NCI-H460 (cell line): Measurements from ENCODE around the gene CNTNAP1. TPM values are rescaled to one million over a fixed set of nuclear protein-coding genes. Genes with fewer than 3 reads are reported as not detected.

Experiments used
- DNase-seq: peaks from one replicate; pipeline ENCODE4 v3.0.0-alpha.2; 2016; ENCODE audit warnings: low read depth; ENCODE audit errors: extremely low read depth
- total RNA-seq: library from RNA; depleted of rRNA; stranded (reverse); fragments of >200 nt; shearing (Covaris generic); gene quantifications from 2 replicates; pipeline ENCODE4 v1.2.3, GENCODE V29; 2014

CNTNAP1 gene
- total RNA-seq, 1 experiment from 2014 or later, result 6.7 TPM

DNA sequence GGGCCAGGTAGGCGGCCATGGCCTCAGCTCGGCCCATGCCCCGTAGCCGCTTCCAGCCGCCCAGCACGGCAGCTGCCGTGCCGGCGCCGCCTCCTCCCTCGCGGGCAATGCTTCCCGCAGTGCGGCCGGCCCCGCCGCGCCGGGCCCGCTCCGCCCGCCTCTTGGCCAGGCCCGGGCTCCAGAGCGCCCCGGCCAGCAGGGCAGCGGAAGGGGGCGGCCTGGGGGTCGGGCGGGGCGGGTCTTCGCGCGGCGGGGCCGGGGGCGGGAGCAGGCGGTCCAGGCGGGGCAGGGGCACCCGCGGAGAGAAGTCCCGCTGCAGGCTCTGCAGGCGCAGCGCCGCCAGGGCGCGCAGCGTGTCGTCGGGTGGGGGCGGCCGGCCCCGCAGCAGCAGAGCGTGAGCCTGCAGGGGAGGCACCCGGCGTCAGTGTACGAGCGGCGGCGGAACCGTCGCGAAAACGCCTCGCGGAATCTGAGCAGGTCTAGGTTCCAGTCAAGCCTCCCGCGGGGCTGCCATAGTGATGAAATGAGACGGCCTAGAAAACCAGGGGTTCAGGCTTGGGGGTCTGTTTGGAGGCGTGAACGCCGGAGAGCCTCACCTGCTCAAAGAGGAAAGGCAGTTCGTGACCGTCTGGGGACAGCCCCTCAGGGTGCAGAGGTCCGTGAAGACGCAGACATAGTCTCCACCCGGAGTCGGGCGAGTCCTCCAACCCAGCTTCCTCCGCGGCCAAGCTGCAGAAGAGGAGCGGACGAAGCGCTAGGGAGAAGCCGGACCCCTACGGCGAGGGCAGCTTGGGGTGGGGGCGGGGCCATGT, 12.1 kb upstream of the CNTNAP1 start:
- no peak for DNase-seq

DNA sequence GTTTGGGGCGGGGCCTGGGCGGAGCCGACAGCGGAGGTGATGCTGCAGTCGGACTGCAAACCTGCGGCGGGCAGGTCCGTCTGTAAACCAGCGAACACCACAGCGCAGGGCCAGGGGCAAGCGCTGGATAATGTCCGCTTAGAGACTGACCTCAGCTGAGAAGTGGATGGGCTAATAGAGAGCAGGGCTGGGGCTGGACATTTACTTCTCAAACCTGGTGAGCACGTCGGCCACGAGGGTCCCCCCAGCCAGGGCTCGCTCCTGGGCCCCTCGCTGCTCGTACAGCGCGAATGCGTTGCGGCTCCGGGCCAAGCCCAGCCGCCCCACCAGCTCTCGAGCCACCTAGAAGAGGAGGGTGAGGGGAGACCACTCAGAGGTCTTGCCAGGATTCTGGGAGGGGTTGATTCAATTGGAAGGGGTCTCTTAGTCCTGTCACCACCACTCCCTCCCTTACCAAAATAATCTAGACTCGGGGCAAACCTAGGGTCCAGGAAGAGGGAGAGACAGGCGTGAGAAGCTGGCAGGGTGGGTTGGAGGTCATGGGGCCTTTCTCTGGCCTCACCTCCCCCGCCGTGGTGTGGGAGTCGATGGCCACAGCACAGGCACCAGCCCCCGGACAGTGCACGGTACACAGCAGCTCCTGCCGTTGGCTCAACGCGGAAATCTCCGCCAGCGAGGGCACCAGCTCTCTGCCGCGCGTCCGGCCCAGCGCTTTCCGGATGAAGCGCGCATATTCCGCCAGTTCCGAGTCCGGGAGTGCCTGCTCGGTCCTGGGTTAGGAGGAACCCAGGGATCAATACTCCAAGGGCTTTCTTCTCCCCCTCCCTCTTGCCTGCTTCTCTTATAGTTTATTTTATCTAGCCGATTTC, 11.3 kb upstream of the CNTNAP1 start:
- DNase-seq, result no peak

DNA sequence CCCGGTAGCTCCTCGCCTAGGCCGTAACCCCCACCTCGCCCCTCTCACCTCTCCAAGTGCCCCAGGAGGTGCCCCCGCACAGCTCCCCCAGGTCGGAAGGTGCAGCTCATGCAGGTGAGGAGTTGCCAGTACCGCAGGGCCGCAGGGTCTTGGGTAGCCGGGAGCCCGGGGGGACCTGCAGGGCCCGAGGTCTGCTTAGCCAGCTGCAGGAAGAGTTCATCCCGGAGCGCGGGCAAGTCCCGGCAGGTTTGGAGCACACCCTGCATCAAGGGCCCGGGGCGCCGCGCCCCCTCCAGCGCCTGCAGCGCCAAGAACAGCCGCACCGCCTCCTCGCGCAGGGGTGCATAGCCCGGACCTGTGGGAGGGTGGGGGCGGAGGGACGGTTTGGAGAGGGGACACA, 10.3 kb upstream of the CNTNAP1 start:
- no peak for DNase-seq

DNA sequence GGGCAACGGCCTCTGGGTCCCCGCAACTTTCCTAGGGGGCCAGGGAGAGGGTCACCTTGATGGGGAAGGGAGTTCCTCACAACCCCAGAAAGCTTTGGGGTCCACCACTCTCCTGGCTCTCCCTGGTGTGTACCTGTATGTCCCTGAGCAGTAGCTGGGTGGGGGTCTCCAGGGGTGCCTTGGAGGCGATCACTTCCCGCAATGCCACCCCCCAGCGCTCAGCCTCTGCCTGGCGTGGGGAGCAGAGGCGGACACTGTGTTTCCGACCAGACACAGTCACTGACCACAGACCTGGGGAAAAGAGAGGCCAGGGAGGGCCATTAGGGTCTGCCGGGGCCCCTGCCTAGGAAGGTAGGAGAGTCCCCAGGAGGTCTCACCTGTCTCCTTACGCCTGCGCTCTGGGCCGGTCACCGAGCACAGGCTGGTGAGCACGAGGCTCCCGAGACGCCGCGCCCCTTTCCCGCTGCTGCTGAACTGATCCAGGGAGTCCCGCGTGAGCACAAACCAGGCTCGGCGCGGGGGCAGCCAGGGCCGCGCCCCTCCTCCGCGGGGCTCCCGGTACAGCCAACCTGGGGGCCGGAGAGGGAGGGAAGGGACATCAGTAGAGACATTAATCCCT, 9.0 kb upstream of the CNTNAP1 start:
- DNase-seq, result no peak

DNA sequence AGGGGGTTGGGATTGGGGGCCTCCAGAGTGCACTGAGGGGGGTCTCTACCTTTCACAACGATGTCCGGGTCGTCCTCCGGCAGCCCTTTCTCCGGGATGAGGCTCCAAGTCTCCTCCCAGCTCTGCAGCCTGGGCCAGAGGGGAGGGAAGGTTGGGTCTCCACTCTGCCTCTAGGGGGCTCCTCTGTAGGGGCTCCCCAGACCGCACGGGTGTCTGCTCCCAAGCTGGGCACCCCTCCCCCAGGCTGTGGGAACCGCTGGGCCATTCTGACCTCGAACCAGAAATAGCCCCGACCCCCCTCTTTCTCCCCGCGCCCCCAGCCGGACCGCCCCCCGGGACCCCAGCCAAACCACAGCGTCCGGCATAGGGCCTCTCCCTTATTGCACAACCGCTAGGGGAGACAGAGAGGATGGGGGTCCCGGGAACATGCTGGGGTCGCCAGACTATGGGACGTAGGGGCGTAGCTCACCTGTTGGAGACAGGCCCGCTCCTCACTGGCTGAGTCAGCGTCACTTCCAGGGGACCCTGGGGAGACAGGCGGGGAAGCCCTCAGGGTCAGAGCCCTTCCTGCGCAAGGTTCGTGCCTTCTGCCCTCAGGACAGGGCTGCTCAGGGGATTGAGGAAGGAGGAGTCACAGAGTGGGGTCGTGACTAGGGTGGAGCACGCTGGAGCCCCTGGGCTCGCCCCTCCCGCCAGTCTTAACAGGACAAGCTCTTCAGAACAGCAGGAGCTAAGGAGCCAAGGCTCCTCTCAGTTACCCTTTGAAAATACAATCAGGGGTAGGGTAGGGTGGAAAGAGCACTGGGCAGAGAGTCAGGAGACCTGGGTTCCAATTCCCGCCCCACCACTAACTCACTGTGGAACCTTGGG, 8.2 kb upstream of the CNTNAP1 start:
- DNase-seq, result peak; percentile 38

DNA sequence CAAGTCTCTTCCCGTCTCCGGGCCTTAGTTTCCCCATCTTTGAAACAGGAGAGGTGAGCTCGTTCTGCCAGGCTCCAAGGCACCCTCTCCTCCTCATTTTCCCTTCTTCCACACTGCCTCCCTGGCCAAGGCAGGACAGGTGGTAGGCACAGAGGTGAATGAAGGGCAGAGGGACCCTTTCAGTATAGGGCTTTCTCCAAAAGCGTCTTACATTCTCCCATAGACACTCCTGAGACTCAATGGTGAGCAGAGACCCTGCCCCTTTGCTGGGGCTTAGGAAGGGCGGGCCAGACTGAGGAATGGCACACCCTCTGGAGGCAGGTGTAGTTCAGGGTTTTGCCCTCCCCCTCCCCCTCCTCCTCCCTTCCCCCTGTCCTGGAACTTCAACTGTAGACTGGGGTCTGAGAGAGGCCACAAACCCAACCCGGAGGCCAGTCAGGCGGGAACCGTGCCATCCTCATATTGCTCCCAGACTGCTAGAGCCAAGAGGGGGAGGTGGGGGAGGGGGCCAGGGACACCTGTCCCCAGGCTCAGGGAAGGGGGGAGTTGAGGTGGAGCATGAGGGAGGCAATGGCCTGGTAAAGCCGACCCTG, 7.5 kb upstream of the CNTNAP1 start:
- no peak for DNase-seq

DNA sequence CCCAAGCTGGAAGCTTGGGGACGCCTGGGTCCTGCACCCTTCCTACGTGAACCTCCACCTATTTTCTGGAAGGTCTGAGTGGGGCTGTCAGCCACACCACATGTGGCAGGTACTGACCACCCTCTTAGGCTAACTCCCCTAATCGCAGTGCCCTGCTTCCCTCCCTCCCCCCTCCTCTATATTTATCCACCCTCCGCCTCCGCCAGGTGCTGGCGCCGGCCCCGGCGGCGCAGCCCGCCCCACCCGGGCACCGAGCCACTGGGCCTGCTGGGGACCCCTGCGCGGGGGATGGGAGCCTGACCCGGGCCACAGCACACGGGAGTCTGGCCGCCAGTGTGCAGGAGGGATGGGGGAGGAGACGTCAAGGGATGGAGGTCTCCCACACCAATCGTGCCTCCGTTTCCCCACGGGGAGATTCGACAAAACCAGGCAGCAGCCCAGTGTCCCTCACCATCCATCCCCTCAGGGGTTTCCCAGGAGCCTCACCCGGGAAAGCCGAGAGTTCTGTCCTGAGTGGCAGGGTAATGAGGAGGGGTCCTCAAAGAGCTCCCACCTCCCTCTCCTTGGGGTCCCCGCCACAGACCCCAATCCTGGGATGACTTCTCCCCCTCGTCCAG, 6.9 kb upstream of the CNTNAP1 start:
- no peak for DNase-seq

DNA sequence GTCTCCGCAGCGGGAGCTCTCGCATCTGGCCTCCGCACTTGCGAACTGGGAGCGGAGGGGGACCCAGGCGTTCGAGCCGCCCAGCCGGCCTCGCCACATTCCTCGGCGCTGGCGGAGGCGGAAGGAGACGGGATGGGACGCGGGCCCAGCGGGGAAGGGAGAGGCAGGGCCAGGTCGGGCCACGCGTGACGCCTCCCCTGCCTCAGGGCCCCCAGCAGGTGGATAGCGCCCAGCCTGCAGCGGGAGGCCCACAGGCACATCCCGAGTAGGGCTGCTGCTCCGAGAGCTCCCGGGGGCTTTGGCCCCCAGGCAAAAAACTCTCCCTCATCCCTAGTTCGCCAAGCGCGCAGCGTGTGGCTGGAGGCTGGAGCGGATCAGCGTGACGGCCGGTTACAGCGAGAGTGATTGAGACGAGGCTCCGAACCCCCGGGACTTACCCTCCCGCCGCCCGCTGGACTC, 6.3 kb upstream of the CNTNAP1 start:
- no peak for DNase-seq

DNA sequence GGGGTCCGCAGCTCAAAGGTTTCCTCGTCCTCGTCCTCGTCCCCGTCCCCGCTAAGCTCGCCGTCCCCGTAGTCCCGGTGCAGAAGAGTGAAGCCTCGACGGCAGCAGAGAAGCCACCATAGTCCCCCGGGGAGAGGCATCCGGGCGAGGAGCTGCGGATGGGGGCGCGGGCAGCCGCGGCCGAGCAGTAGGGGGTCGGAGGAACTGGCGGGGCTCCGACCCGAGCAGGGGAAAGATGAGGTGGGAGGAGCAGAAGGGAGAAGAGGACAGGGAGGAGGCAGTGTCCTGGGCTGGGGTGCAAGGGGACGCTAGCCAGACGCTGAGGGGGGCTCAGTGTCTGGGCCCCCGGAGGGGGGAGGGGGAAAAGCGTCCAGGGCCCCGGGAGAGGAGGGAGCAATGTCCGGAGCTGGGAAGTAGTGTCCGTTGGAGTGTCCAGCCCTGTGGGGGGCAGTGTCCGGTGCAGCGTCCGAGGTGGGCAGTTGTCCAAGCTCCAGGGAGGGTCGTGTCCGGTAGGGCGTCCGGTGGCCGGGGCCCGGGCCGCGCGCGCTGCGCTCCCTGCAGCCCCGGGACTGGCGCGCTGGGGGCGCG, 5.8 kb upstream of the CNTNAP1 start, which contains the start of gene PLEKHH3:
TSS of gene PLEKHH3 (minus strand) at position 571 of the 588 bp plus-strand sequence. CDS start at position 140, 431 bp downstream.
- no peak for DNase-seq

DNA sequence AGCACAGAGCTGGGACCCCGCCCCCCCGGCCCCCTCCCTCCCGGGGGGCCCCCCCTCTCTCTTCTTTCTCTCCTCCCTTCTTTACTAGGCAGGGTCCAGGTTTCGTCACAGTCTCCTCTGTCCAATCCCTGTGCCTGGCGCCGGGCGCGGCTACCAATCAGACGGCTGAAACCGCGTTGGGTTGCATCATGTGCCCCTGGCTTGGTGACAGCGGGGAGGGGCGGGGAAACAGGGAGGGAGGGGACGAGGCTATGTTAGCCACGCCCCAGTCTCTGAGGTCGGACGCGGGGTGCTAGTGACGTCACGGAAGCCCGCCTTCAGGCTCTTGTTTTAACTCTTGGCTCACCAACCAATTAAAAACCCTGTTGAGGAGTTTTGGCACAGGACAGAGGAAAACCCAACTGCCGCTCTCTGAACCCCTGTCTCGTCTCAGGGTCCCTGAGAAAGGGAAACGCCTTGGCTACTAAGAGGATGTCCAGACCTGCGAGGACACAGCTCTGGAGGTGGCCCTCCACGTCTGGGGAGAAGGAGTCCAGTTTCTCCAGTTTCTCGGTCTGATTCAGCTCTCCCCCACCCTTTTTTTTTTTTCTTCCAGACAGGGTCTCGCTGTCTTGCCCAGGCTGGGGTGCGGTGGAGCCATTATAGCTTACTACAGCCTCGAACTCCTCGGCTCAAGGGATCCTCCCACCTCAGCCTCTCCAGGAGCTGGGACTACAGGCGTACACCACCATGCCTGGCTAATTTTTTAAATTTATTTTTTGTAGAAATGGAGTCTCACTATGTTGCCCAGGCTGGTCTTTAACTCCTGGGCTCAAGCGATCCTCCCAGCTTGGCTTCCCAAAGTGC, 5.1 kb upstream of the CNTNAP1 start:
- peak; percentile 100 for DNase-seq

DNA sequence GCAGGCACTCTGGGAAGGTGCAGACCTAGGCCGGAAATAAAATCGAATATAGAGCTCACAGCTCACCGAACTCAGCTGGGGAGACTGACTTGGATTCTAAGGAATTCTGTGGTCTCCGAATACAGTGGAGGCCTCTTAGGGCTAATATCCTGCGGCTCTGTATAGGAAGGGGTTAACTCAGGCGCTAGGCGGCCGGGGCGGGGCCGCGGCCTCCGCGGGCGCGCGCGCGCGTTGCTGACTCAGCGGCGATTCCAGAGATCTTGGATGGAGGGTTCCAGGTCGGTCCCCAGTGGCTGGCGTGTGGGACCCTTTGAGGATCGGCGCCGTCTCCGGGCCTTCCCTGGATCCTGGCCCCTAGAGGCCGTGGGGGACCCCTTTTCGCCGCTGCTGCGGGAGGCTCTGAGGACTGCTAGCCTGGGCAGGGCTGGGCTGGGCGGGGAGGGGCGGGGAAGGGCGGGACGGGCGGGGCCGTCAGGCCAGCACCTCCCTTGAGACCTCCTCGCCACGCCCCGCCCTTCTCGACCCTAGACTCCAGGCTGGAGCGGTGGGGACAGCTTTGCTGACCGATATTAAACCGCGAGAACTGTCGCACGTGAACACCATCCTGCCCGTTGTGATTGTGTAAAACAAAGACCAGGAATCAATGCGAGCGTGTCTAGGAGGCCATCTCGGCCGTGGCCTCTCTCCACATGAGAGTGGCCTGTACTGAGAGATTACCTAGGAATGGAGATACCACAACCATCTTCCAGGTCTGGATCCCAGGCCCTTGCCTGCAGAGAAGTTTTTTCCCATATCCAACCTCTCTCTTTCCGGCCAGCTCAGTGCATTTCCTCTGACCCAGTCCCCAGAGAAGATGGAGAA, 4.2 kb upstream of the CNTNAP1 start:
- peak; percentile 94 for DNase-seq

DNA sequence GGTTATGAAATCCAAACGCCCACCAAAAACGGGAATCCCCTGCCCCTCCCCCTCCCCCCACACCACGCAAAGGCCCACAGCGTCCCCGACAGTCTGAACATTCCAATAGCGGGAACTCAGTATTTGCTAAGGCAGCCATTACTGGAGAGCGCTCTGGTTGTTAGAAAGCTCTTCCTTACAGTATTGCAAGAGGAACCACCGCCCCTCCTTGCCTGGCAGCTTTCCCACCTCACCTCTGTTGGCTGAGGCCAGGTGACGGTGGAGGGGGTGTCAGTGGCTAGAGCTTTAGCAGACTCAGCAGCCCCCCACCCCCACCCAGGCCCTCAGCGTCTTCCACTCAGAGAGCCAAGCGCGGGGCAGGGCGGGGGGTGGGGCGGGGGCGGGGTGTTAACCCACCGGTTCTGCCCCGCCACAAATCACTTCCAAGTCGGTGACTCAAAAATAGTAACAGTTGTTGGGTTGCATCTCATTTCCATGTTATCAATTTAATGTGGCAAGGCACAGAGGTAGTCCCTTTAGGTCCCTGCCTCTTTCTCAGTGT, 3.3 kb upstream of the CNTNAP1 start:
- DNase-seq, result peak; percentile 38

DNA sequence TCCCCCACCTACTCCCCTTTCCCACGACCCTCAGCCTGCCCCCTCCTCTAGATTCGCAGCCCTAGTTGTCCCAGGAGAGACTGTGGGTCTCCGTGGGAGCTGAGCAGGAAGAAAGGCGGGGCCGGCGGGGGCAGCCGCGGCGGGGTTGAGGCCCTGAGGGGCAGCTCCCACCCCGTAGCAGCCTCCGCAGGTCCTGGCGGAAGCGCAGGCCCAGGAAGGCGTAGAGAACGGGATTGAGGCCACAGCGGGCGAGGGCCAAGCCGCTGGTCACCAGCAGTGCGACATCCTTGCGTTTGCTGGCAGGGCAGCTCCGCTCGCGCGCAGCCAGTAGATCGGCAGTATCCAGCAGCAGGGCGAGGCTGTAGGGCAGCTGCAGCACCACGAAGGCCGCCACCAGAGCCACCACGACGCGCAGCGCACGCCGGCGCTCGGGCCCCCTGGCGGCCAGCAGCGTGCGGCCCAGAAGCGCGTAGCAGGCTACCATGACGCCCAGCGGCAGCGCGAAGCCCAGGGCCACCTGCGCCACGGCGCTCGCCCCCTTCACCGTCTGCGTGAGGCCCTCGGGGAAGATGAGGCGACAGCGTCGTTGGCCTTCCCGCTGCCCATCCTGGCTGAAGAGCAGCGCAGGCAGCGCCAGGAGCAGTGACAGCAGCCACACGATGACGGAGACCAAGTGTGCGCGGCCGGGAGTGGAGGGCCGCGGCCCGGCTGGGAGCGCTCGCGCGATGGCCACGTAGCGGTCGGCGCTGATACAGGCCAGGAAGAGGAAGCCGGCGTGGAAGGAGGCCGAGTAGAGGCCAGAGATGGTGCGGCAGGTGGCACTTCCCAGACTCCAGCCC, 2.6 kb upstream of the CNTNAP1 start:
- DNase-seq, result peak; percentile 75

DNA sequence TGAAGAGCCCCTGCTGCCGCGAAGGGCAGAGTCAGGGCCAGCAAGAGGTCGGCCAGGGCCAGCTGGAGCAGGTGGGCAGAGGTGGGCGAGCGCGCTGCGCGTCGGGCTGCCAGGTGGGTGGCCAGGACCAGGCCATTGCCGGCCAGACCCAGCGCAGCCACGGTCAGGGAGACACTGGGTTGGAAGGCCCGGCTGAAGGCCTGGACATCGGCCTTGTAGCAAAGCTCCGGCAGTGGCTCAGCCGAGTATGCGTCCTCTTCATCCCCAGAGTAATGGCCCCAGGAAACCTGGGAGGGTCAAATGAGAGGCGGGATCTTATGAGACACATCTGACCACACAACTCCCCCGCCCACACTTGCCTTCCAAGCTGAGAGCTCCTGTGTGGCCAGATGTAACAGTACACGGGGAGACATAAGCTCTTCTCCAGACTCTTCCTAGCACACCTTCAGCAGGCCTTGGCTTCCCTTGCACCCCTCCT, 2.0 kb upstream of the CNTNAP1 start:
- no peak for DNase-seq

DNA sequence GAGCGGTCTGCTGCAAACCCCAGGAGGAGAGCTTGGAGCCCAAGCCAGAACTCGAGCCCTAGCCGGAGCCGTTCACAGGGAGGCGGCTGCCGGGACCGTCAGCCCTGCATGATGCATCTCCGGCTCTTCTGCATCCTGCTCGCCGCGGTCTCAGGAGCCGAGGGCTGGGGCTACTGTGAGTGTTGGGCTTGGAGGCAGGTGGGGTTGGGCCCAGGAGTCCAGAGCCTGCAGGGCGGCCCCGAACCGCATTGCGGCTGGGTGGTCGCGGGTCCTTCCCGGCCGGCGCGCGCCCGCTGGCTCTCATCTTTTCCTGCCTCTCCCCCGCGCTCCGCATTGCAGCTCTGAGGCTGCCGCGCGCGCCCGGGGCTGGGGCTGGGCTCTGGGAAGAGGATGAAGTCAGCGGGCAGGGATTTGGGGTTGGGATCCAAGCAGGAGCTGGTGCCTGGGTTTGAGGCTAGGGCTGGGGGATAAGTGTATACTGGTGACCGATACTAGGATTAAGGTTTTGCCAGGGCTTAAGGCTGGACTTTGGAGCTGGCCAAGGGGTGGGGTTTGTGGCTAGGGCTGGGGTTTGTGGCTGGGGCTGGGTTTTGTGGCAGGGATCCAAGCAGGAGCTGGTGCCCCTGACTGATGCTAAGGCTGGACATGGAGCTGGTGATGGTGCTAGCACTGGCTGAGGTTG, 532 bp downstream of the CNTNAP1 start:
- no peak for DNase-seq
